Activated CD8-positive, alpha-beta memory T cell treated with anti-CD3 and anti-CD28 coated beads for 48 hours (primary cell): ENCODE data around the gene FBXW7.

Experiments
- DNase-seq, 3 experiments: peaks; one replicate each; pipeline ENCODE4 v3.0.0-alpha.2; 2020; ENCODE audit warnings: low read depth in 2 of 3, low spot score in 2 of 3

Gene FBXW7

GRCh38 chr4:152513078-152513477 lies 22.8 kb downstream of the FBXW7 start:
- DNase-seq, result no peak

- no peak for DNase-seq
These were observed 23.4 kb downstream of the FBXW7 start for GRCh38 chr4:152512483-152512882.

- no peak for DNase-seq
These were observed 25.3 kb downstream of the FBXW7 start for GRCh38 chr4:152510349-152511147.

GRCh38 chr4:152509595-152510225 lies 26.2 kb downstream of the FBXW7 start:
- DNase-seq, result no peak

GRCh38 chr4:152508818-152509217 lies 27.1 kb downstream of the FBXW7 start:
- DNase-seq, result no peak

GRCh38 chr4:152508386-152508785 lies 27.5 kb downstream of the FBXW7 start:
- no peak for DNase-seq

- no peak for DNase-seq
These were observed 32.1 kb downstream of the FBXW7 start for GRCh38 chr4:152503653-152504290.

- no peak for DNase-seq
These were observed 33.9 kb downstream of the FBXW7 start for GRCh38 chr4:152501846-152502536.

GRCh38 chr4:152500800-152501434 lies 35.0 kb downstream of the FBXW7 start:
- DNase-seq, result peak in 1 of 3 experiments; percentile 23

GRCh38 chr4:152500275-152500674 lies 35.6 kb downstream of the FBXW7 start:
- DNase-seq, result no peak

- DNase-seq, result no peak
These were observed 36.5 kb downstream of the FBXW7 start for GRCh38 chr4:152499344-152499743.

- DNase-seq, result no peak
These were observed 41.9 kb downstream of the FBXW7 start for GRCh38 chr4:152494020-152494419.

GRCh38 chr4:152488246-152488645 lies 47.6 kb downstream of the FBXW7 start:
- DNase-seq, result no peak

GRCh38 chr4:152486429-152487389 lies 49.2 kb downstream of the FBXW7 start:
- DNase-seq, result no peak

- no peak for DNase-seq
These were observed 50.1 kb downstream of the FBXW7 start for GRCh38 chr4:152485726-152486276.

- no peak for DNase-seq
These were observed 53.7 kb downstream of the FBXW7 start for GRCh38 chr4:152482211-152482610.

- no peak for DNase-seq
These were observed 55.0 kb downstream of the FBXW7 start for GRCh38 chr4:152480901-152481300.

GRCh38 chr4:152480326-152480725 lies 55.6 kb downstream of the FBXW7 start:
- DNase-seq, result no peak

GRCh38 chr4:152479428-152480026 lies 56.4 kb downstream of the FBXW7 start:
- DNase-seq, result no peak
